GM21526 (cell line): ENCODE measurements around the gene PRIM2.
"Not testable (repeated sequence)": the region's sequence is repeated elsewhere in the genome, so short reads cannot be mapped to it uniquely, and the experiment has no call there.

ENCODE experiments used
- ATAC-seq: cut with Tn5 transposase; IDR thresholded peaks from one replicate; pipeline ENCODE4 v1.9.1; 2021; ENCODE audit warnings: moderate library complexity; ENCODE audit not compliant: unreplicated experiment, low FRiP score

Gene PRIM2

GRCh38 chr6:57442133-57442532 lies 124.7 kb downstream of the PRIM2 start:
- ATAC-seq = not testable (repeated sequence)

- ATAC-seq = not testable (repeated sequence)
These were observed 125.8 kb downstream of the PRIM2 start for GRCh38 chr6:57443181-57443580.

GRCh38 chr6:57444787-57445186 lies 127.4 kb downstream of the PRIM2 start:
- ATAC-seq = not testable (repeated sequence)

- ATAC-seq = not testable (repeated sequence)
These were observed 127.9 kb downstream of the PRIM2 start for GRCh38 chr6:57445379-57445778.

GRCh38 chr6:57445790-57446468 lies 128.5 kb downstream of the PRIM2 start:
- ATAC-seq = peak; percentile 69

GRCh38 chr6:57449496-57450066 lies 132.2 kb downstream of the PRIM2 start:
- not testable (repeated sequence) for ATAC-seq

- not testable (repeated sequence) for ATAC-seq
These were observed 142.4 kb downstream of the PRIM2 start for GRCh38 chr6:57459781-57460180.

- ATAC-seq = not testable (repeated sequence)
These were observed 143.6 kb downstream of the PRIM2 start for GRCh38 chr6:57461022-57461421.

- ATAC-seq = not testable (repeated sequence)
These were observed 146.4 kb downstream of the PRIM2 start for GRCh38 chr6:57463809-57464208.

GRCh38 chr6:57465968-57466367 lies 148.5 kb downstream of the PRIM2 start:
- not testable (repeated sequence) for ATAC-seq

GRCh38 chr6:57469072-57469471 lies 151.6 kb downstream of the PRIM2 start:
- no peak for ATAC-seq

- not testable (repeated sequence) for ATAC-seq
These were observed 152.7 kb downstream of the PRIM2 start for GRCh38 chr6:57470148-57470547.

GRCh38 chr6:57471314-57471864 lies 154.0 kb downstream of the PRIM2 start:
- ATAC-seq = not testable (repeated sequence)

- not testable (repeated sequence) for ATAC-seq
These were observed 155.5 kb downstream of the PRIM2 start for GRCh38 chr6:57472861-57473362.

- ATAC-seq = not testable (repeated sequence)
These were observed 157.5 kb downstream of the PRIM2 start for GRCh38 chr6:57474862-57475475.

GRCh38 chr6:57475656-57476055 lies 158.2 kb downstream of the PRIM2 start:
- not testable (repeated sequence) for ATAC-seq

- not testable (repeated sequence) for ATAC-seq
These were observed 162.8 kb downstream of the PRIM2 start for GRCh38 chr6:57480194-57480593.

- not testable (repeated sequence) for ATAC-seq
These were observed 163.7 kb downstream of the PRIM2 start for GRCh38 chr6:57481121-57481520.

- not testable (repeated sequence) for ATAC-seq
These were observed 165.0 kb downstream of the PRIM2 start for GRCh38 chr6:57482471-57482870.

GRCh38 chr6:57486494-57487081 lies 169.2 kb downstream of the PRIM2 start:
- not testable (repeated sequence) for ATAC-seq

- not testable (repeated sequence) for ATAC-seq
These were observed 171.1 kb downstream of the PRIM2 start for GRCh38 chr6:57488551-57488950.
